SW480 (cell line): ENCODE measurements around the gene FAM180A.
"Not testable (repeated sequence)": the region's sequence is repeated elsewhere in the genome, so short reads cannot be mapped to it uniquely, and the experiment has no call there.

Source experiments
- DNase-seq: peaks from one replicate; pipeline ENCODE4 v3.0.0-alpha.2; 2016; ENCODE audit warnings: low spot score

FAM180A gene

GRCh38 chr7:135748770-135749169, at the start of gene FAM180A:
TSS of gene FAM180A (minus strand) at chr7:135748813. CDS start at chr7:135748580, 233 bp downstream.
- no peak for DNase-seq

DNA sequence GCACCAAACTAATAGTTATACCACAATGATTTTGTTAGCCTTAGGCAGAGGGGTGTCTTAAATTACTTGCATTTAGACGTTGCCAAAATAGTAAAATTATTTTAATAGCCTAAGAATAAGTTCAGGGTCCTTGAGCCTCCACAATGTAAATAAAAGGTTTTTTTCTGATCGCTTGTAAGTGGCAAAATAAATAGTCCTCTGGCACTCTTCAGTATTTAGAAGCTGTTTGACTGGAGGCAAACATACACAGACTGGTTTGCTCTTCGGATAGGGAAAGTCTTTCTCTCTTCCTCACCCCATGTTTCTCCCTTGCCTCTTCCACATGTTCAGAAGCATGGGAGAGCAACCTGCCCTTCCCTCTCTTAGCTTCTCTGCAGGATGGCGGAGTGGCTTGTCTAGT, 49.5 kb upstream of the FAM180A start:
- no peak for DNase-seq

- DNase-seq: no peak
Observed at GRCh38 chr7:135795846-135796570, 47.4 kb upstream of the FAM180A start.

DNA sequence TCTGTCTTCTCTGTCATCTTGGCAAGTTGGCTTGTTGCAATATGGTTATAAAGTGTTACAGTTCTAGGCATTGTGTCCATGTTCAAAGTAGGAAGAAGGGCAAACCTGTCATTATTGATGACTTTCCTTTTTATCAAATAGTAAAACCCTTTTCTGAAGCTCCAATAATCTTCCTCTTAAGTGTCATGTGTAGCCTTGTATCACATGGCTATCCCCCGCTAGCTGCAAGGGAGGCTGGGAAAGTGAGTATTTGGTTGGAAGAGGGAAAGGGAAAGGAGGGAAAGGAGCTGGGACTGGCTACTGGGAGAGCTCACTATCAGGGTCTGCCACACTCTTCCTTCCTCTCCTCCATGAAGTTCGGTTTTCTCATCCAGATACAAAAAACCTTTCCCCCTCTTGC, 45.2 kb upstream of the FAM180A start:
- DNase-seq: no peak

- no peak for DNase-seq
Observed at GRCh38 chr7:135792866-135793265, 44.3 kb upstream of the FAM180A start.

DNA sequence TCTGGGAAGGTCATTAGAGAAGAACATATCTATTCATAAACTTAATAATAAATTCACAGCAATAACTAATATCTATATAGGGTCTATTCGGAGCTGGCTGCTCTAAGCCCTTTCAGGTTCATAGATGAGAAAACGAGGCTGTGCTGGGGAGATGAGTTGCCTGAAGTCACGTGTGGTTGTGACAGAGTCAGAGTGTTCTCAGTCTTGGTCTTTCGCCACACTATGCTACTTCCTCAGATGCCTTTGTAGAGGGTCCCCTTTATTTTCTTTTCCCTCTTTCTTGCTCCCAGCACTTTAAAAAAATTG, 43.7 kb upstream of the FAM180A start:
- DNase-seq: no peak

- DNase-seq: no peak
Observed at GRCh38 chr7:135791543-135792362, 43.1 kb upstream of the FAM180A start.

GRCh38 chr7:135790371-135790977, 41.9 kb upstream of the FAM180A start:
- DNase-seq: no peak

- no peak for DNase-seq
Observed at GRCh38 chr7:135789956-135790355, 41.3 kb upstream of the FAM180A start.

GRCh38 chr7:135789431-135789830, 40.8 kb upstream of the FAM180A start:
- no peak for DNase-seq

GRCh38 chr7:135786911-135787310, 38.3 kb upstream of the FAM180A start:
- no peak for DNase-seq

GRCh38 chr7:135785065-135785464, 36.5 kb upstream of the FAM180A start:
- DNase-seq: no peak

DNA sequence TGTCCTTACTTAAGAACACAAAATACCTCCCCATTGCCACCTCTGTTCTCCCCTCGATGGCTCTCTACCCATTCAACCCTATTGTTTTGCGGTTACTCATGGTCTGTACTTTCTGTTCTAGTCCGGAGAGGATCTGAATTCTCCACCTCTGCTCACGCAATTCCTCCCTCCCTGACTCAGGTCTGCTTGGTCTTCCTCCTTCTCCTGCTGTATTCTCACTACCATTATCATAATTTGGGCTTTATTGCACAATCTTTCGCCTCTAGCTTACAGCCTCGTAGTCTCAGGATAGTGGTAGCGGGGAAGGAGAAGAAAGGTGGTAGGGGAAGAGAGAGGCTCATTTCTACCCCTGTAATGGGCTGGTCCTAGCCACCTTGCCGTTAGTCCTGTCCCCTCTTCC, 35.4 kb upstream of the FAM180A start:
- DNase-seq: no peak

DNA sequence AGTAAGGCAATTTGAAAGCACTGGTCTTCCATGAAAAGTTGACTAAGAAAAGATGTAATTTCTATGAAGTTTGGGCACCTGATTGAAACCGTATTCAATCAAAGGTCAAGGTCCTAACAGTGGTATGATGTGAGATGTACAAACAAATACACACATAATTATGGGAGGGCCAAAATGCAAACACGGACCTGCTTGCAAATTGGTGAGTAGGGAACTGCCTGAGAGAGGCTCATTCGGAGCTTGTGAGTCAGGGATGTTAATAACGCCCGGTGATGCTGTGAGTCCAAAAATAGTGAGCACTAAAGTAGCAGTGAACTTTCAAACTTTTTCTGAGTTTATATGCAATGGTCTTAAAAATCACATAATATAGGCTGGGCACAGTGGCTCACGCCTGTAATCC, 34.2 kb upstream of the FAM180A start:
- DNase-seq: no peak

- no peak for DNase-seq
Observed at GRCh38 chr7:135782377-135782776, 33.8 kb upstream of the FAM180A start.

GRCh38 chr7:135777626-135778398, 29.2 kb upstream of the FAM180A start:
- DNase-seq: no peak

DNA sequence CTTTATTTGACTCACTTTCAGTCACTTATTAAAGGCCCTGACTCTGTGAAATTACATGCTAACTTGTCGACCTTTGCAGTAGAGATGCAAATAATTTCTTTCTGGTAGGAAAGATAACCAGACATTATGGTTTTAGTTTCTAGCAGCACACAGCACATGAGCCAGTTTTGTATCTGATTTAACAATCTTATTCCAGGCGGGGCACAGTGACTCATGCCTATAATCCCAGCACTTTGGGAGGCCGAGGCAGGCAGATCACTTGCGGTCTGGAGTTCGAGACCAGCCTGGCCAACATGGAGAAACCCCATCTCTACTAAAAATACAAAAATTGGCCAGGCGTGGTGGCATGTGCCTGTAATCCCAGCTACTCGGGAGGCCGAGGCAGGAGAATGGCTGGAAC, 27.3 kb upstream of the FAM180A start:
- not testable (repeated sequence) for DNase-seq

DNA sequence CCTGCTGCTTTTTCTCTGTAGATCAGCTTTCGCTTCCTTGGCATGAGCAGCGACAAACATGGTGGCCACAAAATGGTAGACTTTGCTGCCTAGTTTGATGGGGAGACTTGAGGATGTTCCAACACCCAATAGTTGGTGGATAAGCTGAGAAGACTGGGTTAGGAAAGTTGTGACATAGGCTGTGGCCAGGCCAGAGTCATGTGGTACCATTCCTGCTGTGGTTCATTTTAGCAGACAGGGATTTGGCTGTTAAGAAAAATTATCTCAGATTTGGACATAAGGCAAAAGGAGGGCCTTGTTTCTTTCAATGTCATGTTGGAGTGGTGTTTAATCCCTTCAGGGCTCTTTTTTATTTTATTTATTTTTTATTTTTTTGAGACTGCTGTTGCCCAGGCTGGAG, 26.6 kb upstream of the FAM180A start:
- no peak for DNase-seq

- peak; percentile 21 for DNase-seq
Observed at GRCh38 chr7:135774284-135774683, 25.7 kb upstream of the FAM180A start.

DNA sequence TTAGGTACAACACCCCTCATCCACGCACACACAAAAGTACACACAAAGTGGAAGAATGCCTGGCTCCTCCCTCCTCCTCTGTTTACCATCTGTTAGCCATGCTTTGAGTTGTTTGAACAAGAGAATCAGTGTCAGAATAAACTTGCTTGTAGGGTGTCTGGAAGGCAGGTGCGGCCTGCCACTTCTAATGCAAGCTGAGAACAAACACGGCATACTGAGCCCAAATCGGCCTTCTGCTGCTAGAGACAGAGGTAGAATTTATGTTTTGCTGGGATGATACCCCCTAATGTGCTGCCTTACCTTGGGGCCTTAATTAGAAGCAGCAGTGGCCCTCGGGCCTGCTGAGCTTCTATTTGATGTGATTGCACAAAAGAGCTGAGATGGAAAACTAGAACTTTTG, 24.9 kb upstream of the FAM180A start:
- no peak for DNase-seq

DNA sequence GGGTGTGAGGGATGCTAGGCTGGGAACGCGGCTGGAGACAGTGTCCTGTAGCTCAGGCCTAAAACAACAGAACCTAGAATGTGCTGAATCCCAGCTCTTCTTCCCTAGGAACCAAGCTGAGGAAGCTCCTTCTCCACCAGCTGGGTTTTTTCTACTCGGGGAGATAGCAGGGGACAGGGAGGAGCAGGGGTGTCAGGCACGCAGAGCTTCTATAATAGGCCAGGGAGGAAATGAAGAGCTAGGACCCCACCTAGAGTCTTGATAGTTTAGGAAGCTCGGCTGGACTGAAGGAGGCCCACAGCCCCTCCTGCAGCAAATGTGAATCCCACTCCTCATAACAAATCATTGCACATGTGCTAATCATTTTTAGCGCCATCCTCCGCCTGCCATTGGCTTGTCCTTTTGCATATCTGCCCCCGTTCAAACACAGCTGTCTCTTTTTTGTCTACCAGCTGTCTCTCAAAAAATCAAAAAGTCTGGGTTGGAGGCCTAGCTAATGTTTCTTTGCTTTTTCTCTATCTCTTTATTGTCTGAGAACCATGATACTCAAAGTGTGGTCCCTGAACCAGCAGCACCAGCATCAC, 24.1 kb upstream of the FAM180A start:
- DNase-seq: no peak
